Measurements from ENCODE around the gene SECISBP2. TPM values are rescaled to one million over a fixed set of nuclear protein-coding genes. Genes with fewer than 3 reads are reported as not detected.

SECISBP2 gene
- total RNA-seq, 2 experiments from 2014 or later = 42.8 to 45.8 TPM

- peaks cover 60% of the 10 kb centered on the region for H3K36me3 Mint-ChIP-seq (ENCODE audit: low read depth)
- CTCF ChIA-PET = no interaction called here
- no peak for DNase-seq
These were observed 73.3 kb downstream of the SECISBP2 start for GRCh38 chr9:89391585-89391984.

DNA sequence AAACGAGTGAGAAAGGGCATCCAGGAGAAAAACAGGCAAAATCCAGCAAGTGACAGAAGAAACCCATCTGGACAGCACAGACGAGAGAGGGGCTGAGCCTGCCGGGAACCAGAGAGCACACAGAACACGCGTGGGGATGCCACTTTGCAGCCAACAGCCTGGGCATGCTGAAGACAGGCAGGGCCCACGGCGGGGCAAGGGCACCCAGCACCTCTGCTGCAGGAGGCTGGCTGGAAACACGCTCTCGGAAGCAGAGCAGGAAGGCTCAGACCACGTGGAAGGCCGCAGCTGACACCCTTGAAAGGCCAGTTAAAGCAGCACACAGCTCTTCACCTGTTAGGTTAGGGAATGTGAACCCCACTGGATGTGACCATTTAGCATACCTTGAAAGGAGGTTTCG is 76.1 kb downstream of the SECISBP2 start:
- no peaks in the 10 kb centered on the region for H3K27me3 Mint-ChIP-seq (ENCODE audit: low read depth)
- H3K9me3 Mint-ChIP-seq = no peaks in the 10 kb centered on the region
- H3K4me3 Mint-ChIP-seq = no peak overlapping the region
- H3K27ac Mint-ChIP-seq = no peak overlapping the region
- CTCF ChIA-PET = interaction anchor here (0.6 kb wide), 1 partner anchor 13 kb away, joined by 3 read pairs; no protein-coding TSS in a partner anchor
- intact Hi-C loops (cut with micrococcal nuclease) = no loop called here
- no peak for DNase-seq
- H3K36me3 Mint-ChIP-seq (ENCODE audit: low read depth) = peaks cover 62% of the 10 kb centered on the region
- peaks cover 2% of the 10 kb centered on the region for H3K4me1 Mint-ChIP-seq (ENCODE audit: low read depth)

More at GRCh38 chr9:89391585-89391984, 73.3 kb downstream of the SECISBP2 start:
- no peak overlapping the region for H3K4me3 Mint-ChIP-seq
- no peaks in the 10 kb centered on the region for H3K27me3 Mint-ChIP-seq (ENCODE audit: low read depth)
- no peaks in the 10 kb centered on the region for H3K9me3 Mint-ChIP-seq
- H3K27ac Mint-ChIP-seq = peak overlapping the region; percentile 46
- H3K4me1 Mint-ChIP-seq (ENCODE audit: low read depth) = no peaks in the 10 kb centered on the region
- intact Hi-C loops (cut with micrococcal nuclease) = no loop called here

DNA sequence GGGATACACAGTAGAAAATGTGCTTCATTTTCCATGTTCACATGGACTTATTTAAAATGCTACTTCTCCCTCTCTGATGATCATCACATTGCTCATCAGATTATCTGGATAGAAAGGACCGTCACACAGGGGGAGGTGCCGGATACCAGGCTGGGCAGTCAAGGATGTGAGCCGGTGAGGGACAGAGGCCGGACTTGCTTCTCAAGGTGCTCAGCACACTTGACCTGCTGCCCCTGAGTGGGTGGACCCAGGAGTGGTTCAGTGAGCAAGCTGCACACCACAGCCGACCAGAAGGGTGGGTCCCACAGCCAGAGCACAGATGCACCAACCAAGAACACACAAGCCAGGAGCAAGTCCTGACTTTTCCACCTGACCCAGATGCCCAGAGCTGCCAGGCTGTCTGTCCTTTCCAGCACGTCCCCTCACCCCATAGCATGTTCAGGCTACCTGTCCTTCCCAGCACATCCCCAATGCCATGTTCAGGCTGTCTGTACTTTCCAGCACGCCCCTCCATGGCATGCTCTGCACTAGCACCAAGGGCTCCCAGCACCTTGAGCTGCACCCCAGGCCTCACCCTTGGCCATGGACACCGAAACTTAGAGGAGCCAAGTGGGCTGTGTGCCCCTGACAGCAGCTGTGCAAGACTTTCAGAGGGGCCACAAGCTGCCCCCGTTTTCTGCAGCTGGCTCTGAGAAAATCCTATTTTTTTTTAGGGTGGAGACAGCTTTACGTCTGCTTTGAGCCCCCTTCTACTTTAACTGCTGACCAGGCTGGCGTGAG is 77.8 kb downstream of the SECISBP2 start:
- Mint-ChIP-seq H3K27me3 (ENCODE audit: low read depth) (no peaks in the 10 kb centered on the region), H3K4me1 (ENCODE audit: low read depth) (peaks cover 3% of the 10 kb centered on the region), H3K27ac (peak overlapping the region; percentile 50), H3K4me3 (no peak overlapping the region), H3K9me3 (no peaks in the 10 kb centered on the region), H3K36me3 (ENCODE audit: low read depth) (peaks cover 62% of the 10 kb centered on the region)
- intact Hi-C loops (cut with micrococcal nuclease) = no loop called here
- CTCF ChIA-PET = interaction anchor here (0.6 kb wide), 1 partner anchor 180 kb away, joined by 3 read pairs; no protein-coding TSS in a partner anchor
- no peak for DNase-seq

GRCh38 chr9:89397471-89397870 is 79.2 kb downstream of the SECISBP2 start:
- Mint-ChIP-seq H3K4me3 (no peak overlapping the region), H3K4me1 (ENCODE audit: low read depth) (peaks cover 6% of the 10 kb centered on the region), H3K36me3 (ENCODE audit: low read depth) (peaks cover 63% of the 10 kb centered on the region), H3K27ac (no peak overlapping the region), H3K27me3 (ENCODE audit: low read depth) (no peaks in the 10 kb centered on the region), H3K9me3 (no peaks in the 10 kb centered on the region)
- intact Hi-C loops (cut with micrococcal nuclease) = no loop called here
- CTCF ChIA-PET = no interaction called here
- no peak for DNase-seq

GRCh38 chr9:89398621-89399020 is 80.3 kb downstream of the SECISBP2 start:
- CTCF ChIA-PET = interaction anchor here (1.0 kb wide), 1 partner anchor 150 kb away, joined by 4 read pairs; no protein-coding TSS in a partner anchor
- peaks cover 6% of the 10 kb centered on the region for H3K4me1 Mint-ChIP-seq (ENCODE audit: low read depth)
- H3K4me3 Mint-ChIP-seq = no peak overlapping the region
- no peak for DNase-seq
- no peaks in the 10 kb centered on the region for H3K27me3 Mint-ChIP-seq (ENCODE audit: low read depth)
- intact Hi-C loops (cut with micrococcal nuclease) = no loop called here
- H3K27ac Mint-ChIP-seq = no peak overlapping the region
- H3K36me3 Mint-ChIP-seq (ENCODE audit: low read depth) = peaks cover 56% of the 10 kb centered on the region
- no peaks in the 10 kb centered on the region for H3K9me3 Mint-ChIP-seq

DNA sequence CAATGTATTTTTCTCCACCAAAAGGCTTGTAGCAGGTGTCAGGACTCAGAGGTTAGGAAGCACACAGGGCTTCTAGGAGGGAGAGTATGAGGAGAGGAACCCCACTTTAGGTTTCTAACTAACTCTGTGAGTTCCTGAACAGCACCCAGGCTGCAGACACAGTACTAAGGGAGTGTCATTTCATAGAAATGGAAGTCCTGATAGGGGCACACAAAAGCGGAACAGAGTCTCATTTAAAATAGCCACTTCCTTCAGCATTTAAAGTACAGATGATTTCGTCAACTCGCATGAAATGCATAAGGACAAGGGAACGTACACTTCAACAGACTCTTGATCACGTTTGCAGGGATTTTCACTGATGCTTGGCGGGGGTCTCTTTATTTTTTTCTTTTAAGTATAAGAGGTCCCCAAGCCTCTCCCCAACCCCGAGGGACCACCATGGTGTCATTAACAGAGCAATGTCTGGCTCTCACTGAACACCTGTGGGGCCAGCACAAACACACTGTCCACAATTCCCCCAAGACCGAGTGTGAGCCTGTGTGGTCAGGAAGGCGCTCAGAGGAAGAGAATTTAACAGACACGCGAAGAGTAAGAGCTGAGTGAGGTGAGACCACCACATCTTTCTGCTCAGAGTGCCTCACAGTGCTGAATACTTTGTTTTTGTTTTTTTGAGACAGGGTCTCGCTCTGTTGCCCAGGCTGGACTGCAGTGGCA is 82.3 kb downstream of the SECISBP2 start:
- H3K9me3 Mint-ChIP-seq = no peaks in the 10 kb centered on the region
- peaks cover 56% of the 10 kb centered on the region for H3K36me3 Mint-ChIP-seq (ENCODE audit: low read depth)
- H3K4me3 Mint-ChIP-seq = no peak overlapping the region
- DNase-seq = no peak
- intact Hi-C loops (cut with micrococcal nuclease) = no loop called here
- H3K4me1 Mint-ChIP-seq (ENCODE audit: low read depth) = peaks cover 9% of the 10 kb centered on the region
- no peaks in the 10 kb centered on the region for H3K27me3 Mint-ChIP-seq (ENCODE audit: low read depth)
- CTCF ChIA-PET = interaction anchor here (2.2 kb wide), 1 partner anchor 10 kb away, joined by 7 read pairs; no protein-coding TSS in a partner anchor
- peak overlapping the region; percentile 71 for H3K27ac Mint-ChIP-seq

- intact Hi-C loops (cut with micrococcal nuclease) = no loop called here
- CTCF ChIA-PET = interaction anchor here (0.5 to 2.2 kb wide), 3 partner anchors 8 to 146 kb away, joined by 4 to 9 read pairs (median 7); no protein-coding TSS in a partner anchor
- Mint-ChIP-seq H3K36me3 (ENCODE audit: low read depth) (peaks cover 62% of the 10 kb centered on the region), H3K4me3 (no peak overlapping the region), H3K27ac (peak overlapping the region; percentile 24), H3K27me3 (ENCODE audit: low read depth) (no peaks in the 10 kb centered on the region), H3K9me3 (peaks cover 4% of the 10 kb centered on the region), H3K4me1 (ENCODE audit: low read depth) (peaks cover 28% of the 10 kb centered on the region)
- no peak for DNase-seq
These were observed 84.6 kb downstream of the SECISBP2 start for GRCh38 chr9:89402695-89403427.

GRCh38 chr9:89404074-89404473 is 85.8 kb downstream of the SECISBP2 start:
- intact Hi-C loops (cut with micrococcal nuclease) = no loop called here
- Mint-ChIP-seq H3K27me3 (ENCODE audit: low read depth) (no peaks in the 10 kb centered on the region), H3K4me3 (no peak overlapping the region), H3K27ac (no peak overlapping the region), H3K4me1 (ENCODE audit: low read depth) (peaks cover 38% of the 10 kb centered on the region), H3K36me3 (ENCODE audit: low read depth) (peaks cover 65% of the 10 kb centered on the region), H3K9me3 (peaks cover 4% of the 10 kb centered on the region)
- CTCF ChIA-PET = no interaction called here
- no peak for DNase-seq

DNA sequence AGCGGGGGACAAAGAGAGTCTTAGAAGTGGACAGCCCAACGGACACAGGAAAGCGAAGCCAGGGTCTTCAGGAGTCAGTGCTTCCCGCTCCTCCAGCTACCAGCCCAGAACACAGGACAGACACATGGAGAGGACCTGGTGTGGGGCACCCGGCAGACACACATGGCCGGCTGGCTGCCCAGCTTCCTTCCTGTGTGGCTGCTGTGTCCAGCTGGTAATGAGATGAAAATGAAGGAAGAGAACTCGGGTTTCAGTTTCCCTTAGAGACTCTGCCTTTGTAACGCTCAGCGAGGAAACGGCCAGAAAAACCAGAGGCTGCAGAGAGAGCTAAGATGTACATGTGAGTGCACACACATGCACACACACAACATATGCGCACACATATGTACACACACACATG is 87.5 kb downstream of the SECISBP2 start:
- intact Hi-C loops (cut with micrococcal nuclease) = no loop called here
- no peak overlapping the region for H3K4me3 Mint-ChIP-seq
- peaks cover 53% of the 10 kb centered on the region for H3K4me1 Mint-ChIP-seq (ENCODE audit: low read depth)
- no peak for DNase-seq
- peaks cover 5% of the 10 kb centered on the region for H3K9me3 Mint-ChIP-seq
- no peaks in the 10 kb centered on the region for H3K27me3 Mint-ChIP-seq (ENCODE audit: low read depth)
- CTCF ChIA-PET = interaction anchor here (0.5 to 6.9 kb wide), 5 partner anchors 119 to 222 kb away, joined by 3 to 84 read pairs (median 3); no protein-coding TSS in a partner anchor
- H3K36me3 Mint-ChIP-seq (ENCODE audit: low read depth) = peaks cover 53% of the 10 kb centered on the region
- H3K27ac Mint-ChIP-seq = peak overlapping the region; percentile 65

- peaks cover 62% of the 10 kb centered on the region for H3K4me1 Mint-ChIP-seq (ENCODE audit: low read depth)
- peaks cover 56% of the 10 kb centered on the region for H3K36me3 Mint-ChIP-seq (ENCODE audit: low read depth)
- no peaks in the 10 kb centered on the region for H3K27me3 Mint-ChIP-seq (ENCODE audit: low read depth)
- DNase-seq = no peak
- peak overlapping the region; percentile 65 for H3K27ac Mint-ChIP-seq
- no peak overlapping the region for H3K4me3 Mint-ChIP-seq
- H3K9me3 Mint-ChIP-seq = peaks cover 14% of the 10 kb centered on the region
- intact Hi-C loops (cut with micrococcal nuclease) = no loop called here
- CTCF ChIA-PET = interaction anchor here (0.7 to 6.9 kb wide), 5 partner anchors 10 to 142 kb away, joined by 3 to 84 read pairs (median 3); no protein-coding TSS in a partner anchor
These were observed 88.8 kb downstream of the SECISBP2 start for GRCh38 chr9:89407070-89407469.

GRCh38 chr9:89408628-89409101 is 90.4 kb downstream of the SECISBP2 start:
- Mint-ChIP-seq H3K4me3 (peak overlapping the region; percentile 15), H3K27ac (peak overlapping the region; percentile 89), H3K36me3 (ENCODE audit: low read depth) (peaks cover 62% of the 10 kb centered on the region), H3K4me1 (ENCODE audit: low read depth) (peaks cover 76% of the 10 kb centered on the region), H3K9me3 (peaks cover 16% of the 10 kb centered on the region), H3K27me3 (ENCODE audit: low read depth) (no peaks in the 10 kb centered on the region)
- CTCF ChIA-PET = interaction anchor here (0.9 to 6.9 kb wide), 5 partner anchors 11 to 145 kb away, joined by 3 to 84 read pairs (median 3); no protein-coding TSS in a partner anchor
- DNase-seq = peak; percentile 80
- intact Hi-C loops (cut with micrococcal nuclease) = no loop called here

Measured in activated naive CD4-positive, alpha-beta T cell treated with anti-CD3 and anti-CD28 coated beads for 36 hours (primary cell).